Prostate gland (tissue), 2 donors: Measurements from ENCODE around the gene CEP76. TPM values are rescaled to one million over a fixed set of nuclear protein-coding genes. Genes with fewer than 3 reads are reported as not detected.
"Not testable (repeated sequence)": the region's sequence is repeated elsewhere in the genome, so short reads cannot be mapped to it uniquely, and the experiment has no call there.

Experiments used
- DNase-seq: peaks from one replicate; pipeline ENCODE4 v3.0.0-alpha.2; 2019; ENCODE audit warnings: low spot score
- H3K27ac ChIP-seq, 2 donors: fragments of 200-600 bp; sonication (generic); 2 replicates each; pipeline ENCODE4 v1.5.1; 2017 to 2019
- H3K27me3 ChIP-seq: fragments of 200-600 bp; sonication (generic); replicated peaks from 2 replicates; pipeline ENCODE4 v1.5.1; 2019; ENCODE audit not compliant: insufficient read depth
- H3K36me3 ChIP-seq, 2 donors: fragments of 200-600 bp; sonication (generic); 1 replicate in 1 of 2; 2 replicates in 1 of 2; pipeline versions ENCODE4 v1.5.1 to v1.8.1; 2017 to 2019
- H3K4me1 ChIP-seq: fragments of 200-600 bp; sonication (generic); replicated peaks from 2 replicates; pipeline ENCODE4 v1.5.1; 2019
- H3K4me3 ChIP-seq, 2 donors: fragments of 200-600 bp; sonication (generic); 2 replicates each; pipeline ENCODE4 v1.5.1; 2017 to 2019
- H3K9me3 ChIP-seq: fragments of 200-600 bp; sonication (generic); 2 replicates; pipeline ENCODE4 v1.5.1; 2017
- CTCF ChIP-seq, 4 experiments: fragments of 200-600 bp in 2 of 4; fragments of 450-650 bp in 2 of 4; sonication (generic) in 2 of 4; IDR thresholded peaks; 1 replicate in 3 of 4; 2 replicates in 1 of 4; pipeline ENCODE4 v1.5.1; 2016 to 2019; ENCODE audit warnings: antibody characterized with exemption in 4 of 4, mild to moderate bottlenecking in 2 of 4, moderate library complexity in 2 of 4
- POLR2A ChIP-seq: fragments of 450-650 bp; IDR thresholded peaks from one replicate; pipeline ENCODE4 v1.6.1; 2016; ENCODE audit warnings: antibody characterized with exemption, mild to moderate bottlenecking
- POLR2AphosphoS5 ChIP-seq: sonication (generic); formaldehyde crosslinking; IDR thresholded peaks from one replicate; pipeline ENCODE4 v1.6.1; 2017; ENCODE audit warnings: antibody characterized with exemption
- WGBS: methylation state at CpG from one replicate; pipeline ENCODE4 v1.1.5; 2018; 5-methylcytosine and 5-hydroxymethylcytosine counted together
- intact Hi-C: fragments of 100-400 bp; cut with DNase I; formaldehyde crosslinking; loops from one replicate; pipeline ENCODE4 v1.14.2; 2022
- total RNA-seq, 2 donors: library from RNA; depleted of rRNA; stranded (reverse); fragments of >200 nt; gene quantifications; one replicate each; pipeline ENCODE4 v1.1.0, GENCODE V29; 2016

Gene CEP76
- total RNA-seq, 2 donors from 2014 or later: 10.5 to 13.3 TPM

- Histone ChIP-seq H3K36me3 (no peaks in the 10 kb centered on the region), H3K27ac (no peak overlapping the region), H3K27me3 (no peaks in the 10 kb centered on the region), H3K9me3 (no peaks in the 10 kb centered on the region), H3K4me1 (no peaks in the 10 kb centered on the region), H3K4me3 (no peak overlapping the region)
- WGBS: 67% methylated on average over 4 of the region's 4 CpGs
- intact Hi-C loops: no loop called here
- no peak for DNase-seq
- no peak for TF ChIP-seq POLR2A
- no peak for TF ChIP-seq CTCF (IDR thresholded peaks at IDR 0.05)
- TF ChIP-seq POLR2AphosphoS5: no peak
Observed at GRCh38 chr18:12628706-12629702, 73.5 kb downstream of the CEP76 start.

GRCh38 chr18:12627199-12627598, 75.3 kb downstream of the CEP76 start:
- H3K36me3 ChIP-seq, intact Hi-C loops, DNase-seq, H3K27me3 ChIP-seq, H3K4me1 ChIP-seq, H3K4me3 ChIP-seq, H3K27ac ChIP-seq, H3K9me3 ChIP-seq: not testable (repeated sequence)
- 90% methylated on average over 3 of the region's 3 CpGs for WGBS

GRCh38 chr18:12625241-12625640, 77.3 kb downstream of the CEP76 start:
- 93% methylated on average over 4 of the region's 4 CpGs for WGBS
- Histone ChIP-seq H3K4me1 (no peaks in the 10 kb centered on the region), H3K27ac (no peak overlapping the region), H3K4me3 (no peak overlapping the region), H3K9me3 (no peaks in the 10 kb centered on the region), H3K27me3 (no peaks in the 10 kb centered on the region), H3K36me3 (no peaks in the 10 kb centered on the region)
- intact Hi-C loops: no loop called here
- DNase-seq: no peak
- TF ChIP-seq POLR2A (no peak), CTCF (IDR thresholded peaks at IDR 0.05) (no peak), POLR2AphosphoS5 (no peak)

Other genes with a start within 250 kb of the CEP76 start
- 10 to 100 TPM; 21.9 to 23.6 TPM for gene SPIRE1, start 44.6 kb downstream of the CEP76 start, total RNA-seq
- 10 to 100 TPM; 73.9 to 78.6 TPM for gene PSMG2, start 319 bp upstream of the CEP76 start, total RNA-seq
- gene PTPN2, start 181.5 kb upstream of the CEP76 start, total RNA-seq: 10 to 100 TPM; 25.0 to 34.0 TPM
- 10 to 100 TPM; 35.9 to 46.6 TPM for gene SEH1L, start 245.3 kb upstream of the CEP76 start, total RNA-seq